ENCODE data around the gene PRM2.
"Not testable (repeated sequence)": the region's sequence is repeated elsewhere in the genome, so short reads cannot be mapped to it uniquely, and the experiment has no call there.

Gene PRM2

DNA sequence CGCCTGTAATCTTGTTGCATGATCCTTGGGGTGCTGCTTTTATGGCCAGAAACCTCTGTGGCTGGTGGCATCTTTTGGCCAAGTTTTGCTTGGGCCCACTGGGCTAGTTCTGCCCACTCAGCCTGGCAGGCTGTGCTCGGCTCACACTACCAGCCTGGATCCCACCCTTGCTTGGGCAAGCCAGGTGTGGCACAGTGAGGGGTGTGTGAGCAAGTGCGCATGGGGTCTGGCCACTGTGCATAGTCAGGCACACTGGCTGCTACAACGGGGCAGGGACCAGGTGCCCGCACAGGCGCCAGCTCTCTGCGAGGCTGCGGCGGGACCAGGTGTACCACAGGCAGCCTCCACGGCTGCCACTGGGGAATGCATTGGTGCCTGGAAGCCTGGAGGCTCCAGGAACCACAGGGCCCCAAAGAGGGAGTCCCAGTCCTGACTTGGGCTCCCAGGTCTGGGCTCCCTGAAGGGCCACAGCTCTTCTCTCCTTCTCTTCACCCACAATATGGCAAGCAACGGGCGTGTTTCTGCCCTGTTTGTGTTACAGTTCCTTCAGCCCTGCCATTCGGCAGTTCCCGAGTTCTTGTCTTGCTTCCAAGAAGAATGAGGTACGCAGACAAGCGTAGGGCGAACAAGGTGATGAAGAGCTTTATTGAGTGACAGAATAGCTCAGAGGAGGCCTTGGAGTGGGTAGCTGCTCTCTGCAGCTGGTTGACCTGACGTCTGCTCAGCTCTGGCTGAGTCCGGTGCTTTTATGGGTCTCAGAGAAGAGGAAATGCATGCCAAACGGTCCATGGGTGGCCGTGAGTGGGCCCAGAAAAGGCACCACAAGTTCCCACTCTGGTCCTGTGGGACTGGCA is 31.6 kb upstream of the PRM2 start:
- DNase-seq, result no peak

DNA sequence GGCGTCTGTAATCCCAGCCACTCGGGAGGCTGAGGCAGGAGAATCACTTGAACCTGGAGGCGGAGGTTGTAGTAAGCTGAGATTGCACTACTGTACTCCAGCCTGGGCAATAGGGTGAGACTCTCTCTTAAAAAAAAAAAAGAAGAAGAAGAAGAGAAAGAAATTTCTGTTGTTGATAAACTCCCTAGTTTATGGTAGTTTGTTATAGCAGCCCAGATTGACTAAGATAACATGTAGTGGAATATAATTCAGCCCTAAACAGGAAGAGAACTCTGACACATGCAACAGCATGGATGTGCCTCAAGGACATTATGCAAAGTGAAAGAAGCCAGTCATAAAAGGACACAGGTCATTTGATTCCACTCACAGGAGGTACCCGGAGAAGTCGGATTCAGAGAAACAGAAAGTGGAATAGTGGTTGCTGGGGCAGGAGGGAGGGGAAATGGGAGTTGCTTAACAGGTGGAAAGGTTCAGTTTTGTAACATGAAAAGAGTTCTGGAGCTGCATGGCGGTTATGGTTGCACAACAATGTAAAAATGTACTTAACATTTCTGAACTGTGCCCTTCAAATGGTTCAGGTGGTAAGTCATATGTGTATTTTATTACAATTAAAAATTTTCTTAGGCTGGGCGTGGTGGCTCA is 30.8 kb upstream of the PRM2 start:
- DNase-seq, result no peak

GRCh38 chr16:11306381-11306780 is 30.1 kb upstream of the PRM2 start:
- no peak for DNase-seq

DNA sequence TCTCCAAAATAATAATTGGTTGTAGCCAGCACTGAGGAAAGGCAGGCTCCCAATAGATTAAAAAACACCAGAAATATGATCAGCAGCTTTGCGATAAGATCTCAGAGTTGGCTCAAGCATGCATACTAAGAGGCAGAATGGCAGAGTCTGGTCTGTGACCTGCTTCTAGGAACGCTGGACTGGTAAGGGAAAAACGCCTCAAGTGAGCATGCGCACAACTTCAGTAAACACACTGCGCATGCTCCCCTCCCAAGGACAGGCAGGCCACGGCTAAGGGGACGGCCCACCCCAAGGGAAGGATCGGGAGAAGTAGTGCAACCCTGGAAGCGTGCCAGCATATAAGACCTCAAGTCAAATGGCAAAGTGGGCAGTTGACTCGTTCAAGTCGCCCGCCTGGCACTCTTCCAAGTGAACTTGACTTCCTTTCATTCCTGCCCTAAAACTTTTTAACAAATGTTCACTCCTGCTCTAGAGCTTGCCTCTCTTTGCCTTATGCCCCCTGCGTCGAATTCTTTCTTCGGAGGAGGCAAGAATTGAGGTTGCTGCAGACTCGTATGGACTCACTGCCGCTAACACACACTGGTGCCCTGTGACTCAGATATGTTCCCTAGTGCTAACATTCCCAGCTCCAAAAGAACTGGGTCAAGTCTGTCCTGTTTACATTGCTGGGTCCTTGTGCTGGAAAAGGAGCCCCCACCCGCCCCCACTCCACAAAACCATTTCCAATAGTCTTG is 27.3 kb upstream of the PRM2 start:
- no peak for DNase-seq

DNA sequence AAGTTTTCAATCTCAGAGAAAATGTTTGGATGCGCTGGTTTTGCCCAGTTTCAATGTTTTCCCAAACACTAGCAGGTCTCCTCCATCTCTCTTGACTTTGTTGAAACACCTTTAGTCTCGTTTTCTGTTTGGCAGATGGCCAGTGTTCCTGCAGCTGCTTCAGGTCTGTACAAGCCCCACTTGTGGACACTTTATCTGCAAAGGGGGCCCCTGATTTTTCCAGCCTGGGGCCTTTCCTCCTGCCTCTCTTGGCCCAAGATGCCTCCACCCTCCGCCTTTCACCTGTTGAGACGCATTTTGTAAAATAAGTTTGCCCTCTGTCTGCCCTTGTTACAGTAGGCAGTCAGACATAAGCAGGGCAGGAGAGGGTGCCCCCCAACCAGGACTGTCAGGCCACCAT is 26.7 kb upstream of the PRM2 start:
- no peak for DNase-seq

GRCh38 chr16:11301645-11302501 is 25.6 kb upstream of the PRM2 start:
- DNase-seq, result no peak

DNA sequence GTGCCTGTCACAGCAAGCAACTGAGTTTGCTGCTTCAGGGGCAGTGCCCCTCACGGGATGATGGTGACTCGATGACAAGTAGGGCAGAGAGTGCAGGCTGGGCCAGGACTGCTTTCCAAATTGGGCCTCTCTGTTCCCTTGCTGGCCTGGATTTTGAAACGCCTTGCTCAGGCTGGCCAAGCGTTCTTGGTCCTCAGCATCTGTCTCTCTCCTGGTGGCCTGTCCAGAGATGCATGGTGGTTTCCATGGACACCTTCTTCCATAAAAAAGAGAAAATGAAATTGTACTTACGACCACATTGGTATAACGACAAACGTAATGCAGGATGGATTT is 24.2 kb upstream of the PRM2 start:
- no peak for DNase-seq

- DNase-seq, result no peak
Measured at GRCh38 chr16:11299865-11300559, 23.7 kb upstream of the PRM2 start.

GRCh38 chr16:11298950-11299547 is 22.8 kb upstream of the PRM2 start:
- DNase-seq, result not testable (repeated sequence)

DNA sequence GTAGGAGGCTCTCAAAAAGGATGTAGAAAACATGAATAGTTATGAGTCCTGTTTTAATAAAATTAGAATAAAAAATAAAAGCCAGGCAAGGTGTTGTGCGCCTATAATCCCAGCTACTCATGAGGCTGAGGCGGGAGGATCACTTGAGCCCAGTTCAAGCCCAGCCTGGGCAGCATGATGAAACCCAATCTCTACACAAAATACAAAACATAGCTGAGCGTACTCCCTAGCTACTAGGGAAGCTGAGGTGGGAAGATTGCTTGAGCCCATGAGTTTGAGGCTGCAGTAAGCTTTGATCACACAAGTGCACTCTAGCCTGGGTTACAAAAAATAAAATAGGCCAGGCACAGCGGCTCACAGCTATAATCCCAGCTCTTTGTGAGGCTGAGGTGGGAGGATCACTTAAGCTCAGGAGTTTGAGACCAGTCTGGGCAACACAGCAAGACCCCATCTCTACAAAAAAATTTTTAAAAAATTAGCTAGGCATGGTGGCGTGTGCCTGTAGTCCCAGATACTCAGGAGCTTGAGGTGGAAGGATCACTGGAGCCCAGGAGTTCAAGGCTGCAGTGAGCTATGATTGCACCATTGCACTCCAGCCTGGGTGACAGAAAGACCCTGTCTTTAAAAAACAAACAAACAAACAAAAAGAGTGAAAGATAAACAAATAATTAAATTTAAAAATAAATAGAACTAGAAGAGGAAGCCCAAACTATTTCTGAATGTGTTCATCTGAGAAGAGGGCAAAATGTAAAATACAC is 22.0 kb upstream of the PRM2 start:
- no peak for DNase-seq

DNA sequence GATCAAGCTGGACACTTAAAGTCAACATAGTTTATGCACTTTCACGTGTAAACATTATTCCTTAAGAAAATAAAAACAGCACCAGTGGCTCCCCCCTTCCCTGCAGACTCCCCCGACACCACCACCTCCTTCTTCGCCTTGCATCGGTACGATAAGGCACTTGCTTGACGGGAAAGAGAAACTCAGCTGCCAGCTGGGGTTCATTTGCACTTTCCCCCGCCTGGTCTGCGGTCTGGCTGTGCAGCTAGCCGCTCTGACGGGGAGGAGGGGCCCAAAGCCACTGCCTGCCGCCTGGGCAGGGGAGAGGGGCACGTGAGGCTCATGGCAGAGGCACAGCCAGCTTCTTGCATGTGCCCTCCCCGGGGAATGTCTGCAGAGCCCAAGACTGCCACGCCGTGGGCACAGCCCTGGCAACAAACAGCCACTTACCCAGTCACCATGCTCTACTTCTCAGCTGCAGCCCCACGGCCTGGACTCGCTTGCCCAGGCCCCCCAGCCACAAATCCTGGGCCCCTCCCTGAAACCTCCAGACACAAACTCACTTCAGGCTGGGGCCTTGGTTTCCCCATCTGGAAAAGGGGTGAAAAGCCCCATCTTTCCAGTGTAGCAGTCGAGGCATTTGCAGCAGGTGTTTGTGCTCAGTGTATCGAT is 21.3 kb upstream of the PRM2 start:
- no peak for DNase-seq

DNA sequence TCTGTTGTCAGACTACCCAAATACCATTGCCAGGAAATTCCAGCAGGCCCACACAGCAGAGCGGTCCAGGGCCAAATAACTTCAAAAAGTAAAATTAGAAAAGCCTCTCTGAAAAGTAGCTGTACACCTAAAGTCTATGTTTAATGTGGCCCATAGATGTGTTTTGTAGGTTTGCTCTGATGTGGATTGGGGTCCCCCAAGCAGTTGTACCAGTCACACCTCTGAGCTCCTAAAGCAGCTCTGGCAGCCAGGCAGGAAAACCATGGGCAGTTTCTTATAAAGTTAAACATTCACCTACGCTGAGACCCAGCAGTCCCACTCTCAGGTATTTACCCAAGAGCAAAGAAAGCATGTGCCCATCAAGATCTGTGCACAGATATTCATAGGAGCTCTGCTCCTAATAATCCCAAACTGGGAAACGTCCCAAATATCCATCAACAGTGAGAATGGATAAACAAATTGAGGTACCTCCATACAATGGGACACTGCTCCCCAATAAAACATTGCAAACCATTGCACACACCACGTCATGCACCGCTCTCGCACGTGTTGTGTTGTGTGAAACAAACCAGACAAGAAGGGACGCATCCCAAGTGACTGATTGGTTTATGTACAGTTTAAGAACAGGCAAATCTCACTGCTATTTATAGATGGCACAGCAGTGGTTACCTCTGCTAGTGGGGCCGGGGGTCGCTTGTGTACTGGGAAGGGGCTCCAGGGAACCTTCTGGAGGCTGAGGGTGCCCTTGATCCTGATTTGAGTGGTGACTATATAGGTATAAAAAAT is 20.6 kb upstream of the PRM2 start:
- DNase-seq, result no peak

DNA sequence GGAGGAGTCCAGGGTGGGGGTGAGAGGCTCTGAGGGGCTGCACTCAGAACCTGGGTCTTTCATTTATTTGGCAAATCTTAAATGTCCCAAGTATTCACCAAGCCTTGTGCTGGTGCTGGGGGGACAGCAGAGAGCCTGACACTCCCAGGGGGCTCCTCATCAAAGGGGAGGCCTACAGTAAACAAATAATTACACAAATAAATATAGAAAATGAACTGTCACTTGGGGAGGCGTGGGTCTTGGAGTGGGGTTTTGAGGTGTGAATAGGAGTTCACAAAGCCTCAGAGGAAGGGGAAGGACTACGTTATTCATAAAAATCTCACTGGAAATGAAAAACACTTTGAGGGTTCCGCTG is 20.0 kb upstream of the PRM2 start:
- no peak for DNase-seq

DNA sequence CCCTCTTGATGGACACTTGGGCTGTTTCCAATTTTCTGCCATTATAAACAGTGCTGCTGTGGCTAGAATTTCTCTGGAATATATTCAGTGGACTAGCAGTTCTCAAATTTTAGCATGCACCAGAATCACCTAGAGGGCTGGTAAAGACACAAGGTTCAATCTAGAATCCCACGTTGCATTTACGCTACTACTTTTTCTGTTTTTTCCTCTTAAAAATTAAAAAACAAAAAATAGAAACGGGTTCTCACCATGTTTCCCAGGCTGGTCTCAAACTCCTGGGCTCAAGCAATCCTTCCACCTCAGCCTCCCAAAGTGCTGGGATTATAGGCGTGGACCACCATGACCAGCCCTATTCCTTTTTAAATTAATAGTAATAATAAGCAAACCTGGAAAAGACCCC is 19.4 kb upstream of the PRM2 start:
- no peak for DNase-seq

DNA sequence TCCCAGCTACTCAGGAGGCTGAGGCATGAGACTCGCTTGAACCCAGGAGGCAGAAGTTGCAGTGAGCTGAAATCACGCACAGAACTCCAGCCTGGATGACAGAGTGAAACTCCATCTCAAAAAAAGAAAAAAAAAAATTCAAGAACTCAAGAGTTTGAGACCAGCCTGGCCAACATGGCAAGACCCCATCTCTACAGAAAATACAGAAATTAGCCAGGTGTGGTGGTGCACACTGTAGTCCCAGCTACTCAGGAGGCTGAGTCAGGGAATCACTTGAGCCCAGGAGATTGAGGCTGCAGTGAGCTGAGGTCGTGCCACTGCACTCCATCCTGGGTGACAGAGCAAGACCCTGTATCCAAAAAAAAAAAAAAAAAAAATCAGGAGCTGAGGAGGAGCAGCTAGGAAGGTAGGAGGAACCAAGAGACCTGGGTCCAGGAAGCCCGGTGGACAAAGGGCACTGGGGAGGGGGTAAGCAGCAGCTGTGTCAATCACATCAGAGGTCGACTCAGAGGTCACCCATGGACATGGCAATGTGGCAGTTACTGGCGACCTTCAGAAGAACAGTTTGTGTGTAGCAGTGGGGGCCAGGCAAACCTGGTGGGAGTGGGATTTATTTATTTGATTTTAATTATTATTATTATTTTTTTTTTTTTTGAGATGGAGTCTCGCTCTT is 15.9 kb upstream of the PRM2 start:
- DNase-seq, result no peak

- no peak for DNase-seq
Measured at GRCh38 chr16:11291091-11291703, 14.9 kb upstream of the PRM2 start.

- DNase-seq, result no peak
Measured at GRCh38 chr16:11290102-11290893, 14.0 kb upstream of the PRM2 start.

- not testable (repeated sequence) for DNase-seq
Measured at GRCh38 chr16:11289696-11290095, 13.4 kb upstream of the PRM2 start.

Data from T1000 (cell line).